Fibroblast of lung (primary cell): ENCODE measurements around the gene SLC39A9. TPM values are rescaled to one million over a fixed set of nuclear protein-coding genes. Genes with fewer than 3 reads are reported as not detected.

Source experiments
- DNase-seq, 2 donors: peaks; one replicate each; pipeline versions ENCODE4 v3.0.0 to v3.0.0-alpha.2; 2010; ENCODE audit warnings: low read depth in 2 of 2
- H2AFZ ChIP-seq: 2 replicates; pipeline ENCODE4 v1.5.1; 2012; ENCODE audit warnings: low read length, control low read depth, inconsistent platforms
- H3K27ac ChIP-seq: 2 replicates; pipeline ENCODE4 v1.5.1; 2011; ENCODE audit warnings: low read length, control low read depth; ENCODE audit not compliant: insufficient read depth
- H3K27me3 ChIP-seq: 2 replicates; pipeline ENCODE4 v1.5.1; 2011; ENCODE audit warnings: mild to moderate bottlenecking, low read length; ENCODE audit not compliant: control insufficient read depth, insufficient read depth
- H3K36me3 ChIP-seq: 2 replicates; pipeline ENCODE4 v1.5.1; 2011; ENCODE audit warnings: low read length; ENCODE audit not compliant: control insufficient read depth, insufficient read depth
- H3K4me1 ChIP-seq: 2 replicates; pipeline ENCODE4 v1.5.1; 2011; ENCODE audit warnings: low read length; ENCODE audit not compliant: control insufficient read depth, insufficient read depth; ENCODE audit errors: extremely low read depth
- H3K4me2 ChIP-seq: 2 replicates; pipeline ENCODE4 v1.5.1; 2011; ENCODE audit warnings: low read length, control low read depth; ENCODE audit not compliant: insufficient read depth; ENCODE audit errors: extremely low read depth
- H3K4me3 ChIP-seq, 4 experiments: fragments of 200-600 bp in 1 of 4; sonication (generic) in 1 of 4; replicated peaks in 1 of 4; 2 replicates each; pipeline ENCODE4 v1.5.1; 2011 to 2016; ENCODE audit warnings: low read length in 4 of 4, low read depth in 3 of 4, mild to moderate bottlenecking in 3 of 4, control low read depth in 2 of 4, inconsistent platforms in 1 of 4, mixed read lengths in 1 of 4; ENCODE audit not compliant: insufficient read depth in 1 of 4; ENCODE audit errors: control extremely low read depth in 1 of 4
- H3K79me2 ChIP-seq: 2 replicates; pipeline ENCODE4 v1.5.1; 2012; ENCODE audit warnings: mild to moderate bottlenecking, low read length, inconsistent platforms; ENCODE audit not compliant: control insufficient read depth, insufficient read depth
- H3K9ac ChIP-seq: 2 replicates; pipeline ENCODE4 v1.5.1; 2011; ENCODE audit warnings: mild to moderate bottlenecking, low read length, control low read depth; ENCODE audit not compliant: insufficient read depth
- H3K9me3 ChIP-seq: 2 replicates; pipeline ENCODE4 v1.5.1; 2012; ENCODE audit warnings: low read depth, low read length; ENCODE audit not compliant: control insufficient read depth, insufficient read depth
- H4K20me1 ChIP-seq: 2 replicates; pipeline ENCODE4 v1.5.1; 2011; ENCODE audit warnings: low read length; ENCODE audit not compliant: control insufficient read depth, insufficient read depth; ENCODE audit errors: extremely low read depth
- CTCF ChIP-seq, 2 donors: IDR thresholded peaks in 1 of 2; conservative IDR thresholded peaks in 1 of 2; 1 replicate in 1 of 2; 2 replicates in 1 of 2; pipeline ENCODE4 v1.5.1; 2011 to 2012; ENCODE audit warnings: low read length in 2 of 2, control low read depth in 1 of 2, inconsistent platforms in 1 of 2, low read depth in 1 of 2, mild to moderate bottlenecking in 1 of 2
- EZH2 ChIP-seq: IDR thresholded peaks from 2 replicates; pipeline ENCODE4 v1.5.1; 2012; ENCODE audit warnings: low read length, control low read depth, mild to moderate bottlenecking; ENCODE audit errors: missing control alignments
- polyA minus RNA-seq: library from RNA; depleted of rRNA, polyadenylated mRNA; stranded (reverse); fragments of >200 nt; gene quantifications from 2 replicates; pipeline ENCODE4 v1.2.3, GENCODE V29; 2011; ENCODE audit warnings: low replicate concordance
- polyA plus RNA-seq, 2 donors: library from polyadenylated mRNA; depleted of rRNA in 1 of 2; stranded (reverse) in 1 of 2; unstranded in 1 of 2; fragments of >200 nt; gene quantifications; 2 replicates each; pipeline ENCODE4 v1.2.1, GENCODE V29; 2011 to 2012; ENCODE audit warnings: missing spikeins in 1 of 2
- total RNA-seq: library from RNA; depleted of rRNA; stranded (reverse); fragments of >200 nt; gene quantifications from 2 replicates; pipeline ENCODE4 v1.2.1, GENCODE V29; 2014

SLC39A9 gene
- 81.9 and 84.0 TPM in 2 replicates for total RNA-seq
- 79.2 and 104 TPM in 2 replicates for polyA plus RNA-seq
- polyA plus RNA-seq (2012): 35.2 and 40.0 TPM in 2 replicates
- 95.1 and 111 TPM in 2 replicates for polyA minus RNA-seq

GRCh38 chr14:69398053-69398817 is at the start of gene SLC39A9, which contains the start of gene ERH:
Gene SLC39A9 (plus strand): TSS chr14:69398692. CDS start chr14:69399370, 678 bp downstream.
Gene ERH (minus strand): TSS chr14:69398299. CDS start chr14:69398233, 66 bp downstream.
- Histone ChIP-seq H3K4me3 (peak within 1 kb of the TSS; percentile 68 to 94 (median 78)), H3K9me3 (no peaks in the 10 kb centered on the region), H3K36me3 (peaks cover 2% of the 10 kb centered on the region), H2AFZ (peak within 1 kb of the TSS; percentile 91), H3K9ac (peak within 1 kb of the TSS; percentile 99), H3K79me2 (peaks cover 87% of the 10 kb centered on the region), H4K20me1 (peaks cover 2% of the 10 kb centered on the region), H3K27me3 (no peaks in the 10 kb centered on the region), H3K4me1 (peaks cover 2% of the 10 kb centered on the region), H3K27ac (peak within 1 kb of the TSS; percentile 99), H3K4me2 (peak within 1 kb of the TSS; percentile 61)
- TF ChIP-seq CTCF (conservative IDR thresholded peaks at IDR 0.05 in 1 of 2, IDR thresholded peaks at IDR 0.05 in 1 of 2; ENCODE audit: low read depth in 1 of 2, low read length in 2 of 2) (no peak), EZH2 (no peak)
- peak; percentile 96 to 99 for DNase-seq

GRCh38 chr14:69349091-69349777 is 49.3 kb upstream of the SLC39A9 start:
- H3K4me2 ChIP-seq: no peak overlapping the region
- no peak overlapping the region for H2AFZ ChIP-seq
- no peak for DNase-seq
- H3K9me3 ChIP-seq: no peaks in the 10 kb centered on the region
- TF ChIP-seq CTCF (conservative IDR thresholded peaks at IDR 0.05 in 1 of 2, IDR thresholded peaks at IDR 0.05 in 1 of 2; ENCODE audit: low read depth in 1 of 2, low read length in 2 of 2) (no peak), EZH2 (no peak)
- H3K27me3 ChIP-seq: no peaks in the 10 kb centered on the region
- no peaks in the 10 kb centered on the region for H3K4me1 ChIP-seq
- no peak overlapping the region for H3K9ac ChIP-seq
- no peaks in the 10 kb centered on the region for H3K79me2 ChIP-seq
- H3K27ac ChIP-seq: no peak overlapping the region
- H3K36me3 ChIP-seq: no peaks in the 10 kb centered on the region
- no peak overlapping the region for H3K4me3 ChIP-seq
- H4K20me1 ChIP-seq: no peaks in the 10 kb centered on the region

- Histone ChIP-seq H3K9ac (no peak overlapping the region), H3K4me3 (no peak overlapping the region), H3K9me3 (no peaks in the 10 kb centered on the region)
These were observed 47.6 kb upstream of the SLC39A9 start for GRCh38 chr14:69350892-69351291.

More at GRCh38 chr14:69350892-69351291, 47.6 kb upstream of the SLC39A9 start:
- H3K36me3 ChIP-seq: no peaks in the 10 kb centered on the region
- no peak for DNase-seq
- H3K4me1 ChIP-seq: no peaks in the 10 kb centered on the region
- H3K79me2 ChIP-seq: no peaks in the 10 kb centered on the region
- no peaks in the 10 kb centered on the region for H3K27me3 ChIP-seq
- no peak overlapping the region for H3K27ac ChIP-seq
- H4K20me1 ChIP-seq: no peaks in the 10 kb centered on the region
- no peak overlapping the region for H3K4me2 ChIP-seq
- TF ChIP-seq EZH2 (no peak), CTCF (conservative IDR thresholded peaks at IDR 0.05 in 1 of 2, IDR thresholded peaks at IDR 0.05 in 1 of 2; ENCODE audit: low read depth in 1 of 2, low read length in 2 of 2) (no peak)
- H2AFZ ChIP-seq: no peak overlapping the region
